GM19099 (cell line): ENCODE measurements around the gene OR4C16.

Experiments
- POLR2A ChIP-seq: IDR thresholded peaks from 3 replicates; pipeline ENCODE4 v1.6.1; 2011; ENCODE audit warnings: low read depth; ENCODE audit not compliant: insufficient read length; ENCODE audit errors: extremely low read depth

OR4C16 gene

GRCh38 chr11:55571828-55572227, at the start of gene OR4C16:
TSS of gene OR4C16 (plus strand) at chr11:55572128. CDS start at chr11:55572128, 0 bp downstream.
- no peak for TF ChIP-seq POLR2A

- TF ChIP-seq POLR2A: no peak
Observed at GRCh38 chr11:55554169-55554568, 17.8 kb upstream of the OR4C16 start, which contains the start of gene OR4C15. TSS of gene OR4C15 (plus strand) at chr11:55554469. CDS start at chr11:55554469, 0 bp downstream.

- no peak for TF ChIP-seq POLR2A
Observed at GRCh38 chr11:55572548-55572947, 620 bp downstream of the OR4C16 start.

GRCh38 chr11:55607545-55607944, 35.6 kb downstream of the OR4C16 start, which contains the start of gene OR4C11:
TSS of gene OR4C11 (minus strand) at chr11:55607645. CDS start at chr11:55604373, 3,272 bp downstream.
- TF ChIP-seq POLR2A: no peak
